ENCODE results near the gene FHL2.

DNA sequence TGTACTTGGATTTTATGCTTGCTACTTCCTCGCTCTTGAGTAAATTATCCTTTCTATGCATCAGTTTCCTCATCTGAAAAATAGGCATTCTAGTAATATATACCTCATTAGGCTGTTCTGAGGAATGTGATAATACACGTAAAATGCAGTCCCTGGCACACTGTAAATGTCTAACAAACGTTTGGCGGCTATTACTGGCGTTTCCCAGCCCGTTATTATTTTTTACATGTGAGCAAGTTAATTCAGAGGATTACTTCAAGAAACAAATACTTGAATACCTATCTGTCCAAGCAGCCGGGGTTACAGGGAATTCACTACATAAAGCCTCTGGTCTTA lies 62.1 kb downstream of the FHL2 start:
- TF ChIP-seq, protein P1, sequence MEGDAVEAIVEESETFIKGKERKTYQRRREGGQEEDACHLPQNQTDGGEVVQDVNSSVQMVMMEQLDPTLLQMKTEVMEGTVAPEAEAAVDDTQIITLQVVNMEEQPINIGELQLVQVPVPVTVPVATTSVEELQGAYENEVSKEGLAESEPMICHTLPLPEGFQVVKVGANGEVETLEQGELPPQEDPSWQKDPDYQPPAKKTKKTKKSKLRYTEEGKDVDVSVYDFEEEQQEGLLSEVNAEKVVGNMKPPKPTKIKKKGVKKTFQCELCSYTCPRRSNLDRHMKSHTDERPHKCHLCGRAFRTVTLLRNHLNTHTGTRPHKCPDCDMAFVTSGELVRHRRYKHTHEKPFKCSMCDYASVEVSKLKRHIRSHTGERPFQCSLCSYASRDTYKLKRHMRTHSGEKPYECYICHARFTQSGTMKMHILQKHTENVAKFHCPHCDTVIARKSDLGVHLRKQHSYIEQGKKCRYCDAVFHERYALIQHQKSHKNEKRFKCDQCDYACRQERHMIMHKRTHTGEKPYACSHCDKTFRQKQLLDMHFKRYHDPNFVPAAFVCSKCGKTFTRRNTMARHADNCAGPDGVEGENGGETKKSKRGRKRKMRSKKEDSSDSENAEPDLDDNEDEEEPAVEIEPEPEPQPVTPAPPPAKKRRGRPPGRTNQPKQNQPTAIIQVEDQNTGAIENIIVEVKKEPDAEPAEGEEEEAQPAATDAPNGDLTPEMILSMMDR (IDR thresholded peaks at IDR 0.05 in 4 of 5, conservative IDR thresholded peaks at IDR 0.05 in 1 of 5) = no peak
- no peak for TF ChIP-seq POLR2A (IDR thresholded peaks at IDR 0.05)

Measured in gastrocnemius medialis (tissue), 4 donors.